Lung (tissue), 12 donors: Measurements from ENCODE around the gene HCFC1. TPM values are rescaled to one million over a fixed set of nuclear protein-coding genes. Genes with fewer than 3 reads are reported as not detected.
A peak's percentile ranks its signal among the peaks of the same experiment; 100 is the strongest.

Experiments
- ATAC-seq: fragments of 200-7000 bp; cut with Tn5 transposase; one replicate; pipeline ENCODE4 v1.9.1; 2020; ENCODE audit warnings: moderate number of reproducible peaks; ENCODE audit not compliant: insufficient read depth, low FRiP score
- DNase-seq, 3 donors: peaks; one replicate each; pipeline ENCODE4 v3.0.0-alpha.2; 2013 to 2017
- H3K27ac ChIP-seq, 2 donors: one replicate each; pipeline ENCODE4 v1.5.1; 2013; ENCODE audit warnings: mild to moderate bottlenecking in 2 of 2, moderate library complexity in 2 of 2, control low read depth in 1 of 2, inconsistent platforms in 1 of 2, low read depth in 1 of 2, low read length in 1 of 2
- H3K27me3 ChIP-seq, 3 donors: one replicate each; pipeline ENCODE4 v1.5.1; 2013; ENCODE audit warnings: low read length in 2 of 3; ENCODE audit not compliant: control insufficient read depth in 3 of 3, insufficient read depth in 3 of 3
- H3K36me3 ChIP-seq, 4 donors: one replicate each; pipeline ENCODE4 v1.5.1; 2013; ENCODE audit warnings: low read length in 4 of 4, mild to moderate bottlenecking in 1 of 4, moderate library complexity in 1 of 4; ENCODE audit not compliant: control insufficient read depth in 4 of 4, insufficient read depth in 4 of 4
- H3K4me1 ChIP-seq, 5 donors: one replicate each; pipeline ENCODE4 v1.5.1; 2013; ENCODE audit warnings: low read length in 5 of 5, mild to moderate bottlenecking in 2 of 5, moderate library complexity in 1 of 5; ENCODE audit not compliant: control insufficient read depth in 5 of 5, insufficient read depth in 5 of 5
- H3K4me3 ChIP-seq: one replicate; pipeline ENCODE4 v1.5.1; 2013; ENCODE audit warnings: mild to moderate bottlenecking, control low read depth, moderate library complexity
- H3K9ac ChIP-seq, 2 donors: one replicate each; pipeline ENCODE4 v1.5.1; 2013; ENCODE audit warnings: low read length in 2 of 2, control low read depth in 1 of 2; ENCODE audit not compliant: insufficient read depth in 1 of 2
- H3K9me3 ChIP-seq, 4 donors: one replicate each; pipeline ENCODE4 v1.5.1; 2013; ENCODE audit warnings: low read length in 3 of 4, mild to moderate bottlenecking in 1 of 4, moderate library complexity in 1 of 4; ENCODE audit not compliant: control insufficient read depth in 4 of 4, insufficient read depth in 3 of 4
- CTCF ChIP-seq: IDR thresholded peaks from 2 replicates; pipeline ENCODE4 v1.5.1; 2012; ENCODE audit warnings: mild to moderate bottlenecking; ENCODE audit errors: control extremely low read depth, extremely low read depth
- WGBS, 2 donors: extraction: QIAGEN DNeasy Blood & Tissue Kit; methylation state at CpG; one replicate each; pipeline ENCODE4 v1.1.7; 2013; 5-methylcytosine and 5-hydroxymethylcytosine counted together
- polyA plus RNA-seq, 2 donors: library from polyadenylated mRNA; stranded (reverse); fragments of 200-250 nt; gene quantifications; one replicate each; pipeline ENCODE4 v1.2.1, GENCODE V29; 2013
- total RNA-seq, 2 donors: library from RNA; depleted of rRNA in 1 of 2; stranded (reverse); fragments of >200 nt in 1 of 2; gene quantifications; one replicate each; pipeline ENCODE4 v1.2.1, GENCODE V29; 2014 to 2021
- donor health status: control.
- donor health status: control.
- donor health status: Bipolar disorder and iron deficiency.
- donor health status: healthy.
- donor health status: DM: yes; HTN: yes; CAD: no.

The HCFC1 gene
- total and polyA plus RNA-seq, 4 donors = 10.7 to 59.4 (median 24.1) TPM

DNA sequence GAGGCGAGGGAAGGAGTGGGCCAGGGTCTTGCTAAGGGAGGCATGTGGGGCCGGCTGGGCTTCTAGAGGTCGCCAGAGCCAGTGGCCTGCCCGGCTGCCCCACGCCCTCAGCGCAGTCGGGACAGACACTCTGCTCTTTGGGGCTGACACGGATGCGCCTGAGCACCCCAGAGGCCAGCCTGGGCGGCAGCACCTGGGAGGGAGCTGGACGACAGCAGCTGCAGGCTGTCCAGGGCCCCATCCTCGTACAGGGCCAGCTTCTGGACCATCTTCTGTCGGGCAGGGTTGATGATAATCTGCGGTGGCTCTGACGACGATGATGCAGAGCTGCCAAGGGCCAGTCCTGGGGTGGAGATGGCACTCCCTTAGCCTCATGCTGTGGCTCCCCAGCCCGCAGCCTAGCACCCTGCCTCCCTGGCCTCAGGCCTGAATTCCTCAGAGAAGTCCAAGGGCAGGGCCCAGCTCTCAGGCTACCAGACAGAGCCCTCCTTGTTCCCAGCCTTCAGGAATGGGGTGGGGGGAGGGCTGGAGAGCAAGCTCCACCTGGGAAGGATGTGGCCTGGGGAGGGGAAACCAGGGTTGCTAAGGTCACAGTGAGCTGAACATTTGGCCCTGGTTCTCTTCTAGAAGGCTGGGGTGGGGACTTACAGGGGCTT lies 40.8 kb upstream of the HCFC1 start:
- peaks cover 0 to 5% (median 0%) of the 10 kb centered on the region in 5 donors for H3K4me1 ChIP-seq
- DNase-seq = peak in 2 of 3 donors; percentile 44 to 59
- no peak overlapping the region for H3K9ac ChIP-seq
- no peaks in the 10 kb centered on the region for H3K27me3 ChIP-seq
- no peak for ATAC-seq
- H3K27ac ChIP-seq = peak overlapping the region in 1 of 2 donors; percentile 15
- peaks cover 0 to 22% (median 2%) of the 10 kb centered on the region in 4 donors for H3K36me3 ChIP-seq
- 79 to 90% methylated on average over 15 to 17 of the region's 17 CpGs for WGBS, 2 donors
- no peaks in the 10 kb centered on the region for H3K9me3 ChIP-seq
- no peak for TF ChIP-seq CTCF
- H3K4me3 ChIP-seq = no peak overlapping the region

GRCh38 chrX:154011376-154012335 lies 40.0 kb upstream of the HCFC1 start:
- Histone ChIP-seq H3K36me3 (peaks cover 0 to 15% (median 0%) of the 10 kb centered on the region in 4 donors), H3K27ac (peak overlapping the region in 1 of 2 donors; percentile 5), H3K4me3 (no peak overlapping the region), H3K4me1 (peaks cover 0 to 5% (median 0%) of the 10 kb centered on the region in 5 donors), H3K27me3 (no peaks in the 10 kb centered on the region), H3K9me3 (peaks cover 0 to 3% (median 0%) of the 10 kb centered on the region in 4 donors), H3K9ac (no peak overlapping the region)
- TF ChIP-seq CTCF = no peak
- DNase-seq (no peak), ATAC-seq (no peak)
- WGBS, 2 donors = 82 to 96% methylated on average over 16 to 18 of the region's 18 CpGs

GRCh38 chrX:154010330-154011087 lies 38.9 kb upstream of the HCFC1 start:
- no peak for ATAC-seq
- H3K27ac ChIP-seq = peak overlapping the region in 1 of 2 donors; percentile 79

More at GRCh38 chrX:154010330-154011087, 38.9 kb upstream of the HCFC1 start:
- H3K4me1 ChIP-seq = peaks cover 0 to 5% (median 0%) of the 10 kb centered on the region in 5 donors
- H3K27me3 ChIP-seq = no peaks in the 10 kb centered on the region
- peak in 1 of 3 donors; percentile 53 for DNase-seq
- H3K4me3 ChIP-seq = no peak overlapping the region
- WGBS, 2 donors = 66 to 79% methylated on average over 18 of the region's 18 CpGs
- TF ChIP-seq CTCF = no peak
- H3K9ac ChIP-seq = no peak overlapping the region
- peaks cover 0 to 7% (median 0%) of the 10 kb centered on the region in 4 donors for H3K36me3 ChIP-seq
- H3K9me3 ChIP-seq = peaks cover 0 to 5% (median 0%) of the 10 kb centered on the region in 4 donors
